Measurements from ENCODE around the gene MBD6.

DNA sequence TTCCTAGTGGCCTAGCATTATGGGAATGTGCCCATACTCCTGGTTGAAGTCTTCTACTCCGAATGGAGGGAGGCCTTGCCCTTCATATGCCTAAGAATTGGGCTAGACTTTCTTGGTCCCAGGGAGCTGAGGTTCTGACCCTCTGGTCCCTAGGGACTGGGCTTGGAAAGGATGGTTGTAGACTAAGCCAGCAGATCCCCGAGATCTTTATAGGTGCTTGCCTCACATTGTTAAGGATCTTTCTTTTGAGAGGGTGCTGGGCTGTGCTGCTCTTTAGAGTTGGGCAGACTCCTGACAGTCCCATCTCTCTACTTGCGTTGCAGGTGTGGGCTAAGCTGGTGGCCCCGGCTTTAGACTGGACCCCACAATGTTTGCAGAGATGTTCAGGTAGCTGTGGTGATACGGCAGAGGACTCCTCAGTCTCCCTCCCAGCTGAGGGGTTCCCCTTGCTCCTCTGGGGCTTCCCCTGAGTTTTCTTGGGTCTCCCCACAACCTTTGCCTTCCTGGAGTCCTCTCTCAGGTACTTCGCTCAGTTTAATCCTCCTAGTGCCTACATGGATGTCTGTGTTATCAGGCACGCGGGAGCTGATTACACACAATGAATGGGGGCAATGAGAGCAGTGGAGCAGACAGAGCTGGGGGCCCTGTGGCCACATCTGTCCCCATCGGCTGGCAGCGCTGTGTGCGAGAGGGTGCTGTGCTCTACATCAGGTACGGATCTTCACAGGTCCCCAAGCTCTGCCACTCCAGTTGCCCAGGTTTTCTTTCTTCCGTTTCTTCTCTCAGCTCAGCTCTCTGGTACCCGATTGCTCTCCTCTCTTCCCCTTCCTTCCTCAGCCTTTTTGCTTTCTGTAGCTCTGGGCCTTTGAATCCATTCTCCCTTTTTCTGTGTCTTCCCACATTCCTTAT lies 1.3 kb downstream of the MBD6 start:
- TF ChIP-seq EZH2phosphoT487 (IDR thresholded peaks at IDR 0.05) = no peak
- TF ChIP-seq, protein P1, sequence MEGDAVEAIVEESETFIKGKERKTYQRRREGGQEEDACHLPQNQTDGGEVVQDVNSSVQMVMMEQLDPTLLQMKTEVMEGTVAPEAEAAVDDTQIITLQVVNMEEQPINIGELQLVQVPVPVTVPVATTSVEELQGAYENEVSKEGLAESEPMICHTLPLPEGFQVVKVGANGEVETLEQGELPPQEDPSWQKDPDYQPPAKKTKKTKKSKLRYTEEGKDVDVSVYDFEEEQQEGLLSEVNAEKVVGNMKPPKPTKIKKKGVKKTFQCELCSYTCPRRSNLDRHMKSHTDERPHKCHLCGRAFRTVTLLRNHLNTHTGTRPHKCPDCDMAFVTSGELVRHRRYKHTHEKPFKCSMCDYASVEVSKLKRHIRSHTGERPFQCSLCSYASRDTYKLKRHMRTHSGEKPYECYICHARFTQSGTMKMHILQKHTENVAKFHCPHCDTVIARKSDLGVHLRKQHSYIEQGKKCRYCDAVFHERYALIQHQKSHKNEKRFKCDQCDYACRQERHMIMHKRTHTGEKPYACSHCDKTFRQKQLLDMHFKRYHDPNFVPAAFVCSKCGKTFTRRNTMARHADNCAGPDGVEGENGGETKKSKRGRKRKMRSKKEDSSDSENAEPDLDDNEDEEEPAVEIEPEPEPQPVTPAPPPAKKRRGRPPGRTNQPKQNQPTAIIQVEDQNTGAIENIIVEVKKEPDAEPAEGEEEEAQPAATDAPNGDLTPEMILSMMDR (IDR thresholded peaks at IDR 0.05) = no peak
- TF ChIP-seq EZH2 (IDR thresholded peaks at IDR 0.05) = no peak

All from neural progenitor cell (in vitro differentiated cells).